LNCAP (cell line): ENCODE measurements around the gene ABHD3.

ENCODE experiments used
- TF ChIP-seq, protein P1 (sequence below): fragments of 450-650 bp; IDR thresholded peaks from 2 replicates; pipeline ENCODE4 v1.5.1; 2017; ENCODE audit warnings: mild to moderate bottlenecking

ABHD3 gene

DNA sequence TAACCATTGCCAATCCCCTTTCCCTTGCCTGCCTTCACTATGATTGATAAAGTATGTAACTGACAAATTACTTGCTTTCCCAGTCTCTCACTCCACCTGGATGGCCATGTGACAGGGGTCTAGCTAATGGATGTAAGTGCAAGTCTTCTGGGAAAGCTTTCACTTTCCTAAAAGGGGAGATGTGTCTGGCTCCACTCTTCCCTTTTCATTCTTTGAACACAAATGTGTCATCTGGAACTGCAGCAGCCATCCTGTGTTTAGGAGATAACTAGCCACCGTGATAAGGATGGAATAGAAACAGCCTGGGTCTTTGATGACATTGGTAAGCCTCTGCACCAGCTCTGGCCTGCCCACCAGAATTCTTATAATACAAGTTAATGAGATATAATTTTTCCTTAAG, 54.3 kb downstream of the ABHD3 start:
- TF ChIP-seq, protein P1, sequence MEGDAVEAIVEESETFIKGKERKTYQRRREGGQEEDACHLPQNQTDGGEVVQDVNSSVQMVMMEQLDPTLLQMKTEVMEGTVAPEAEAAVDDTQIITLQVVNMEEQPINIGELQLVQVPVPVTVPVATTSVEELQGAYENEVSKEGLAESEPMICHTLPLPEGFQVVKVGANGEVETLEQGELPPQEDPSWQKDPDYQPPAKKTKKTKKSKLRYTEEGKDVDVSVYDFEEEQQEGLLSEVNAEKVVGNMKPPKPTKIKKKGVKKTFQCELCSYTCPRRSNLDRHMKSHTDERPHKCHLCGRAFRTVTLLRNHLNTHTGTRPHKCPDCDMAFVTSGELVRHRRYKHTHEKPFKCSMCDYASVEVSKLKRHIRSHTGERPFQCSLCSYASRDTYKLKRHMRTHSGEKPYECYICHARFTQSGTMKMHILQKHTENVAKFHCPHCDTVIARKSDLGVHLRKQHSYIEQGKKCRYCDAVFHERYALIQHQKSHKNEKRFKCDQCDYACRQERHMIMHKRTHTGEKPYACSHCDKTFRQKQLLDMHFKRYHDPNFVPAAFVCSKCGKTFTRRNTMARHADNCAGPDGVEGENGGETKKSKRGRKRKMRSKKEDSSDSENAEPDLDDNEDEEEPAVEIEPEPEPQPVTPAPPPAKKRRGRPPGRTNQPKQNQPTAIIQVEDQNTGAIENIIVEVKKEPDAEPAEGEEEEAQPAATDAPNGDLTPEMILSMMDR, result no peak

DNA sequence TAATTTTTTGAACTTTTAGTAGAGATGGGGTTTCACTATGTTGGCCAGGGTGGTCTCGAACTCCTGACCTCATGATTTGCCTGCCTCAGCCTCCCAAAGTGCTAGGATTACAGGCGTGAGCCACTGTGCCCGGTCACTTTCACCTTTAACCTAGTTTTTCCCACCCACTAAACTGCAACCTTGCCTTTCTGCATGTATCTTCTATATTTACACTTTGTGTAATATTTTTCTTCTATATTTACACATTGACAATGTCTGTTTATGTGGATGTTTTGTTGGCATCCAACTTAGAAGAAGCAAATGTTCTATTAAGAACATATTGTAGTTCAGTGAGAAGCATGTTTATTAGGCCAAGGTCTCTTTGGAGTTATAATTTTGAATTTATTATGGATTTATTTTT, 65.8 kb downstream of the ABHD3 start:
- TF ChIP-seq, protein P1, result no peak

DNA sequence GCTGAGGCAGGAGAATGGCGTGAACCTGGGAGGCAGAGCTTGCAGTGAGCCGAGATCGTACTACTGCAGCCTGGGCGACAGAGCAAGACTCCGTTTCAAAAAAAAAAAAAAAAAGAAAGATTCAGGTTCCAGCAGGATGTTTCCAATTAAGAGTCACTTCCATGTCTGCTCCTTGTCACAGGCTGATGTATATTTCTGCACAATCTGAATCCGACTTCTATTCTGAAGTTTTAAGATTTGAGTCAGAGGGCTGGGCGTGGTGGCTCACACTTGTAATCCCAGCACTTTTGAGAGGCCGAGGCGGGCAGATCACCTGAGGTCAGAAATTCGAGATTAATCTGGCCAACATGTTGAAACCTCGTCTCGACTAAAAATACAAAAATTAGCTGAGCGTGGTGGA, 67.8 kb downstream of the ABHD3 start:
- TF ChIP-seq, protein P1, result no peak

DNA sequence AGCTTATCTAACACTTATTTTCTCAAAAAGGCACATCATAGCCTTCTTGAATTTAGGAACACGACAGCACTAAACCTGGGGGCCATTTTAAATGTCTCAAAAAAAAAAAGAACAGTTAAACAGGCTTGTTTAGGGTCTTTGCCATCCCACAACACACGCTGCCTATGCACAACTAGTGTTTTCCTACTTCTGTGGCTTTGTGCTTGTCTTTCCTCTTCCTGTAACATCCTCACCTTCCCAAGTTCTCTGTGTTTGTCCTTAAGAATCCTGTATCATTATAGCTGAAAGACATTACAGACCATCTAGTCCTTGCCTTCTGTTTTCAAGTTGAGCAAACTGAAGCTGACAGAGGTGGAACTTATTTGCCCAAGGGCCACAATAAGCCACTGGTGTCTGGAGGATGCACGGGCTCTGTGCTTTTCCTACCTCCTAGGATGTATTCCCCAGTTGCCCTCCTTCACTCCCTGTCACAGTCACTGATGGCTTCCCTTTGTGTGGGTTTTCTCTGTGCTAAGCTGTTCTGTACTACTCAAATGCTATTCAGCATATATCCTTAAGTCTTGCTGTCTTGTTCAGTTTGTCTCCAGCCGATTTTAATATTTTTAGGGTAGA, 69.9 kb downstream of the ABHD3 start:
- TF ChIP-seq, protein P1, result no peak

DNA sequence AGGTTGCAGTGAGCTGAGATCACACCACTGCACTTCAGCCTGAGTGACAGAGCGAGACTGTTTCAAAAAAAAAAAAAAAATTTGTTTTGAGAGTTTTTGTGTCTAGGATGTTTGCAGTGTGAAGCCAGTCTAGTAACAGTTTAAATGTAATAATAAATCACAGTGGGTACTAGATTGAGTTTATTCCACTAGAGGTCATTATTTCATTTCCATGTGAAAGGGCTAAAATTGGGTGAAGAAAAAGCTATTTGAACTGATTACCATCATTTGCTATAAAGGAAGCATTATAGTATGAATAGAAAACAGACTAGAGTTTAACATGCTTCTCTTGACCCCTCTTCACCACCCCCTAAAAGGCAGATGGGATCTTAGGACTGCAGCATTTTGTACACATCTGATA, 72.2 kb downstream of the ABHD3 start:
- TF ChIP-seq, protein P1, result no peak; the same call in 1 of the 2 replicates

DNA sequence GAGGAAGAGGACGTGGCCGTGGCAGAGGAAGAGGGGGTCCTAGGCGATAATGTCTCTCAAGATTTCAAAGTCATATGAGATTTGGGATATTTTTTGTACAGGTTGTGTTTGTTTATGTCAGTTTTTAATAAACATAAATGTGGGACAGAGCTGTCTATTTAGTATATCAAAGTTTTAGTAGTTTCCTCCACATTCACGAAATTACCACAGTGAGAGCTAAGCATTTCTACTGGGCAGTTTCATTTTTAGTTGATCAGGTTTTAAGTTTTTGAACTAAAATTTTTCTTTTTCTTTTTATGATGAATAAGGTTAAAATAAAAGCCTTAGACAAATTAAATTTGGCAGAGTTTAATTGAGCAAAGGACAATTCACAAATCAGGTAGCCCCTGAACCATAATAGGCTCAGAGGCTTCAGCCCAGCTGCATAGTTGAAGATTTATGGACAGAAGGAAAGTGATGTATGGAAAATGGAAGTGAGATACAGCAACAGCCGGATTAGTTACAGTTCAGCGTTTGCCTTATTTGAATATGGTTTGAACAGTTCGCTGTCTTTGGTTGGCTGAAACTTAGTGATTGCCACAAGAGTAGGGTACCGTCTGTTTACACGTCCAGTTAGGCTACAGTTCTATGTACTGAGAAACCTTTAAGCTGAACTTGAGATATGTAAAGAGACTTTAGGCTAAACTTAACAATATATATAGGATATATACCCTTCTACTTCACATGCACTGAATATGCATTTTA, 75.3 kb downstream of the ABHD3 start:
- TF ChIP-seq, protein P1, result no peak

DNA sequence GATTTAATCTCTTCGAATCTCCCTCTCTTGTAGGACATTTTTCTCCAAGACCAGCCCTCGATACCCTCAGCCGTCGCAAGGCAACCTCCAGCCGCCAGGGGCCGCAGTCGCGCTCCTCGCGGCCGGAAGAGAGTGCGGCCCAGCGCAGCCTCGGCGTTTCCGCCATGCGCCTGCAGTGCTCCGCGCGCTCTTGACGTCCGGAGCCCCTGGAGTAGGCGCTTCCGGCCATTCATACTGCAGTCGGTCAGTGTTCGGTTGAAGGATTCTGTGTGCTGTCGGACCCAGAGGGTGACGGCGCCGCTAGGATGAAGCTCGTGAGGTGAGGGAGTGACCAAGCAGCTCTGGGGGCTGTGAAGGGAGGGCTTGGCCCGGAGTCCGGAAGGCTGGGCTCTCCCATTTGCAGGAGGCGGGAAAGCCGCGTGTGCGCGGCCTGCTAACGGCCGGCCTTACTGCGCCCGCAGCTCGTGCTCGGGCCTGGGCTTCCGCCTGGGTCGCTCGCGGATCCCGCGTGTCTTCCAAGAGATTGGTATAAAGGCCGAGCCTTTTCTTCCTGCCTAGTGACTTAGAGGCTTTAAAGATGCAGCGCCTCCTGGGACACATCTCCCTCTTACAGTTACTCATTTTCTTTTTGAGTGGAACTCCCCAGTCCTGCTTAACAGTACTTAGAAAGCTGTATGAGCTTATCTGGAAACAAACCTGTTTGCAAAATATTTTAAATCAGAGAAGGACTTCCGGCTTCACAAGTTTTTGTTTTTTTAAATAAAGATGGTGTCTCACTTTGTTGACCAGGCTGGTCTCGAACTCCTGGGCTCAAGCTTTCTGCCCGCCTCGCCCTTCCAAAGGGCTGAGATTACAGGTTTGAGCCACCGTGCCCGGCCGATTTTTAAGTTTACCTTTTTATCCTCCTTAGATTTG, 92.2 kb downstream of the ABHD3 start, which contains the start of gene SNRPD1:
SNRPD1 (plus strand) TSS at position 190 of the 915 bp plus-strand sequence; CDS start at position 306, 116 bp downstream.
- TF ChIP-seq, protein P1, result peak; percentile 97
